ENCODE data around the gene GID8. TPM values are rescaled to one million over a fixed set of nuclear protein-coding genes. Genes with fewer than 3 reads are reported as not detected.

GID8 gene
- polyA plus RNA-seq, 1 experiment = 23.4 TPM

- ChIA-PET CTCF (interaction anchor here (0.7 to 1.5 kb wide), 2 partner anchors 39 to 80 kb away, joined by 3 to 4 read pairs; no protein-coding TSS in a partner anchor), POLR2A (no interaction called here)
- DNase-seq (ENCODE audit: low read depth) = no peak
- TF ChIP-seq, protein P1, sequence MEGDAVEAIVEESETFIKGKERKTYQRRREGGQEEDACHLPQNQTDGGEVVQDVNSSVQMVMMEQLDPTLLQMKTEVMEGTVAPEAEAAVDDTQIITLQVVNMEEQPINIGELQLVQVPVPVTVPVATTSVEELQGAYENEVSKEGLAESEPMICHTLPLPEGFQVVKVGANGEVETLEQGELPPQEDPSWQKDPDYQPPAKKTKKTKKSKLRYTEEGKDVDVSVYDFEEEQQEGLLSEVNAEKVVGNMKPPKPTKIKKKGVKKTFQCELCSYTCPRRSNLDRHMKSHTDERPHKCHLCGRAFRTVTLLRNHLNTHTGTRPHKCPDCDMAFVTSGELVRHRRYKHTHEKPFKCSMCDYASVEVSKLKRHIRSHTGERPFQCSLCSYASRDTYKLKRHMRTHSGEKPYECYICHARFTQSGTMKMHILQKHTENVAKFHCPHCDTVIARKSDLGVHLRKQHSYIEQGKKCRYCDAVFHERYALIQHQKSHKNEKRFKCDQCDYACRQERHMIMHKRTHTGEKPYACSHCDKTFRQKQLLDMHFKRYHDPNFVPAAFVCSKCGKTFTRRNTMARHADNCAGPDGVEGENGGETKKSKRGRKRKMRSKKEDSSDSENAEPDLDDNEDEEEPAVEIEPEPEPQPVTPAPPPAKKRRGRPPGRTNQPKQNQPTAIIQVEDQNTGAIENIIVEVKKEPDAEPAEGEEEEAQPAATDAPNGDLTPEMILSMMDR (IDR thresholded peaks at IDR 0.05; ENCODE audit: insufficient read depth, low read depth, low read length) = no peak
- Histone ChIP-seq H3K36me3 (ENCODE audit: control insufficient read depth, insufficient read depth, low read length) (no peaks in the 10 kb centered on the region), H3K4me3 (ENCODE audit: low read depth, low read length) (no peak overlapping the region), H3K27me3 (ENCODE audit: control insufficient read depth, insufficient read depth, low read length) (peaks cover 38% of the 10 kb centered on the region)
These were observed 38.0 kb downstream of the GID8 start for GRCh38 chr20:62975812-62976508.

DNA sequence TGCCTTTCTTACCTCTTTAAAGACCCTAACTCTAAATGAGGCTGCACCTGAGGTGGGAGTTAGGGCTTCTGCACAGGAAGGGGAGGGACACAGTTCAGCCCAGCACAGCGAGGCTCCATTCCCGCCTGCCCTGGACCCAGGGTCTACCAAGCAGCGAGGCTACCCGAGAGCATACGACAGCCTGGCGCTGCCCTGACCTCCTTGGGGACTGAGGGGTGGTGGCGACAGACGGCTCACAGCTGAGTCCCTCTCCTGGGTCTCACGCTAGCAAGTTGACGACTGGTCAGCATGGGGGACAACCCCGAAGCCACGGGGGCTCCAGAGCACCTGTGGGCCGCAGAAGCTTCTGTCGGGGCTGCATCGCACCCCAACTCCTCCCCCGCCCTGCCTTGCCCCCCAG is 38.9 kb downstream of the GID8 start:
- Histone ChIP-seq H3K36me3 (ENCODE audit: control insufficient read depth, insufficient read depth, low read length) (no peaks in the 10 kb centered on the region), H3K27me3 (ENCODE audit: control insufficient read depth, insufficient read depth, low read length) (peaks cover 44% of the 10 kb centered on the region), H3K4me3 (ENCODE audit: low read depth, low read length) (no peak overlapping the region)
- TF ChIP-seq, protein P1 (IDR thresholded peaks at IDR 0.05; ENCODE audit: insufficient read depth, low read depth, low read length) = no peak
- DNase-seq (ENCODE audit: low read depth) = no peak
- ChIA-PET CTCF (no interaction called here), POLR2A (no interaction called here)

DNA sequence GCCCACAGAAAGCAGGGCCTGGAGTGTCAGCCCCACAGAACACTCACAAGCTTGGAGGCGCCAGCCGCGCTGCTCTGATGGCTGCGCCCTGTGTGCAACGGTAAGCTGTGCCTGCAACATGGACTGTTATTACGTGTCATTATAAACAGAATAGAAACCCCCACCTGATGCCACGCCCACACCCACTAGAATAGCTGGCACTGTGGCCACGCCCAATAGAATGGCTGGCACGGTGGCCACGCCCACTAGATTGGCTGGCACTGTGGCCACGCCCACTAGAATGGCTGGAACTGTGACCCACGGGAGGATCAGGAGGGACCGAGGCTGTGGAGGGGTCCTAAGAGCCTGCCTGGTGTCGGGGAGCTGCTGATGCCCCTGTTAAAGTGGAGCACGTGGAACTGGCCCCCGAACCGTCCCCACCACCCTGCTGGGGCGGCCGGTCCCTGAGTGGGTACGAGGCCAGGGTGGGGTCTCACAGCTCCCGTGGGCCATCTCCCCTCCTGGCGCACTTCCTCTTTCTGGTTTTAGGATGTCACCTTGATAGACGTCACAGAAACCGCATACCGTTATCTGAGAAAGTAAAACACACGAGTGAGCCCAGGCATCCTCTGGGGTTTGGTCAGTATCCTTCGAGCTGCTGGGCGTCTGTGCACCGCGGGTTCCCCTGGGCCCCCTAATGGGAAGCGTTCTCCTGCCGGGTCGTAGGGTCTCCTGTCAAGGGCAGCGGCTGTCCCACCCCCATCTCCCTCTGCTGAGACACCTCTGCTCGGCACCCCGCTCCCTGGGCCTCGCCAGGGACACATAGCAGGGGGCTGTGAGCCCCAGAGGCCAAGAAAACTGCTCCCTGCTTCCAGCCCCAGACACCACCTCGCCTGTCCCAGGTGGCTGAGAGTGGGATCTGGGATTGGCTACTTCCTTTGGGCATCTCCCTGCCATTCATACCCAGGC is 39.9 kb downstream of the GID8 start:
- DNase-seq (ENCODE audit: low read depth) = no peak
- ChIA-PET CTCF (interaction anchor here (1.1 kb wide), 1 partner anchor 101 kb away, joined by 3 read pairs; no protein-coding TSS in a partner anchor), POLR2A (no interaction called here)
- TF ChIP-seq, protein P1 (IDR thresholded peaks at IDR 0.05; ENCODE audit: insufficient read depth, low read depth, low read length) = no peak
- Histone ChIP-seq H3K4me3 (ENCODE audit: low read depth, low read length) (no peak overlapping the region), H3K27me3 (ENCODE audit: control insufficient read depth, insufficient read depth, low read length) (peaks cover 47% of the 10 kb centered on the region), H3K36me3 (ENCODE audit: control insufficient read depth, insufficient read depth, low read length) (no peaks in the 10 kb centered on the region)

DNA sequence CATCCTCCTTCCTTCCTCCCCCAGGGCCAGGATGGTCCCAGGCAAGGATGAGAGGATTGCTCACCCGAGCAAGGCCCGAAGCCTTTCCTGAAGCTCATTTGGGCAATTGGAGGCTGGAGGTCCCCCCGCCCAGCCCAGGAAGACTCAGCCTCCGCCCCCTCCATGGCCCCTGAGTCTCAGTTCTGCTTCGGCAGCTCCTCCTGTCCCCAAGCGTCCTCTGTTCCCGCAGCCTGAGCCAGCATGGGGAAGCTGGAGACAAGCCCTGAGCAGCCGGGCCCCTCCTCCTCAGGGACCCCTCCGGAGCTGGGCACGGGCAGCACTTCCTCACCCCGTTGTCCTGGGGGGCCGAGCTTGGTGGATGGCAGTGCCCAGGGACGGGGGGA is 40.6 kb downstream of the GID8 start:
- Histone ChIP-seq H3K4me3 (ENCODE audit: low read depth, low read length) (no peak overlapping the region), H3K36me3 (ENCODE audit: control insufficient read depth, insufficient read depth, low read length) (no peaks in the 10 kb centered on the region), H3K27me3 (ENCODE audit: control insufficient read depth, insufficient read depth, low read length) (peaks cover 44% of the 10 kb centered on the region)
- POLR2A ChIA-PET = no interaction called here
- CTCF ChIA-PET = interaction anchor here (1.1 to 1.7 kb wide), 2 partner anchors 8 to 101 kb away, joined by 3 to 6 read pairs; no protein-coding TSS in a partner anchor
- TF ChIP-seq, protein P1 (IDR thresholded peaks at IDR 0.05; ENCODE audit: insufficient read depth, low read depth, low read length) = no peak
- DNase-seq (ENCODE audit: low read depth) = no peak

- ChIA-PET POLR2A (no interaction called here), CTCF (interaction anchor here (0.7 to 1.7 kb wide), 3 partner anchors 9 to 517 kb away, joined by 3 to 6 read pairs (median 3); no protein-coding TSS in a partner anchor)
- H3K36me3 ChIP-seq (ENCODE audit: control insufficient read depth, insufficient read depth, low read length) = no peaks in the 10 kb centered on the region
- H3K4me3 ChIP-seq (ENCODE audit: low read depth, low read length) = no peak overlapping the region
- DNase-seq (ENCODE audit: low read depth) = no peak
- H3K27me3 ChIP-seq (ENCODE audit: control insufficient read depth, insufficient read depth, low read length) = peaks cover 42% of the 10 kb centered on the region
- TF ChIP-seq, protein P1 (IDR thresholded peaks at IDR 0.05; ENCODE audit: insufficient read depth, low read depth, low read length) = no peak
These were observed 41.4 kb downstream of the GID8 start for GRCh38 chr20:62979310-62979709.

Measured in BJ (cell line).